Neural crest cell (in vitro differentiated cells): ENCODE results near the gene TMEM120B. TPM values are rescaled to one million over a fixed set of nuclear protein-coding genes. Genes with fewer than 3 reads are reported as not detected.
"Not testable (repeated sequence)": the region's sequence is repeated elsewhere in the genome, so short reads cannot be mapped to it uniquely, and the experiment has no call there.

Experiments
- DNase-seq: peaks from one replicate; pipeline ENCODE4 v3.0.0; 2021; ENCODE audit warnings: low read depth, mixed read lengths, low spot score
- H3K27ac Mint-ChIP-seq: one replicate; pipeline ENCODE4 v1.8.0; 2021; ENCODE audit warnings: mild to moderate bottlenecking, mixed read lengths; ENCODE audit not compliant: unreplicated experiment
- H3K27me3 Mint-ChIP-seq: 2 replicates; pipeline ENCODE4 v1.8.0; 2021; ENCODE audit warnings: low read depth, mild to moderate bottlenecking, mixed read lengths
- H3K36me3 Mint-ChIP-seq: 2 replicates; pipeline ENCODE4 v1.8.0; 2021; ENCODE audit warnings: low read depth, mild to moderate bottlenecking, mixed read lengths
- H3K4me1 Mint-ChIP-seq: 2 replicates; pipeline ENCODE4 v1.8.0; 2021; ENCODE audit warnings: mixed read lengths
- H3K4me3 Mint-ChIP-seq: one replicate; pipeline ENCODE4 v1.8.0; 2021; ENCODE audit warnings: mild to moderate bottlenecking, mixed read lengths
- H3K9me3 Mint-ChIP-seq: 2 replicates; pipeline ENCODE4 v1.8.0; 2021; ENCODE audit warnings: mixed read lengths
- total RNA-seq: library from RNA; stranded (reverse); gene quantifications from 2 replicates; pipeline ENCODE4 v1.2.1, GENCODE V29; 2021
- TF ChIP-seq, protein P1 (sequence below): fragments of 200-600 bp; sonication (generic); conservative IDR thresholded peaks from 2 replicates; pipeline ENCODE4 v1.5.0; 2021; ENCODE audit warnings: antibody characterized with exemption, mild to moderate bottlenecking

Gene TMEM120B
- total RNA-seq, 1 donor from 2014 or later = 14.1 TPM

DNA sequence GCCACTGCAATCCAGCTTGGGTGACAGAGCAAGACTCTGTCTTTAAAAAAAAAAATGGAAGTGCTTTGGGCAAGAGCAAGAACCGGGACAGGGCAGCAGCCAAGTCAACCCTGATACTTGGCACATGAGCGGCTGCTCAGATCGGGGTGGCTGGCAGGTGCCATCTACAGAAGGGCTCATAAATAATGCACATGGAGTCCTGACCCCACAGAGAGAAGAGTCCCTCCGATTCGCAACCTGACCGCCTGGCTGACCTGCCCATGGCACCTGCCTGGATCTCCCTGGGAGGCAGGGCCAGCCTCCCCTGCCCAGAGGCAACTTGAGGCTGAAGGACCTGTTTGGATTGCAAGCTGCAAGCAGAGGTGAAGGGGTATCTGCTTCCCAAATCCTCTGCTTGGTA is 9.6 kb upstream of the TMEM120B start:
- H3K27me3 Mint-ChIP-seq = peaks cover 10% of the 10 kb centered on the region
- no peak overlapping the region for H3K4me3 Mint-ChIP-seq
- H3K9me3 Mint-ChIP-seq = no peaks in the 10 kb centered on the region
- DNase-seq = no peak
- no peak overlapping the region for H3K27ac Mint-ChIP-seq
- TF ChIP-seq, protein P1, sequence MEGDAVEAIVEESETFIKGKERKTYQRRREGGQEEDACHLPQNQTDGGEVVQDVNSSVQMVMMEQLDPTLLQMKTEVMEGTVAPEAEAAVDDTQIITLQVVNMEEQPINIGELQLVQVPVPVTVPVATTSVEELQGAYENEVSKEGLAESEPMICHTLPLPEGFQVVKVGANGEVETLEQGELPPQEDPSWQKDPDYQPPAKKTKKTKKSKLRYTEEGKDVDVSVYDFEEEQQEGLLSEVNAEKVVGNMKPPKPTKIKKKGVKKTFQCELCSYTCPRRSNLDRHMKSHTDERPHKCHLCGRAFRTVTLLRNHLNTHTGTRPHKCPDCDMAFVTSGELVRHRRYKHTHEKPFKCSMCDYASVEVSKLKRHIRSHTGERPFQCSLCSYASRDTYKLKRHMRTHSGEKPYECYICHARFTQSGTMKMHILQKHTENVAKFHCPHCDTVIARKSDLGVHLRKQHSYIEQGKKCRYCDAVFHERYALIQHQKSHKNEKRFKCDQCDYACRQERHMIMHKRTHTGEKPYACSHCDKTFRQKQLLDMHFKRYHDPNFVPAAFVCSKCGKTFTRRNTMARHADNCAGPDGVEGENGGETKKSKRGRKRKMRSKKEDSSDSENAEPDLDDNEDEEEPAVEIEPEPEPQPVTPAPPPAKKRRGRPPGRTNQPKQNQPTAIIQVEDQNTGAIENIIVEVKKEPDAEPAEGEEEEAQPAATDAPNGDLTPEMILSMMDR = no peak
- no peaks in the 10 kb centered on the region for H3K36me3 Mint-ChIP-seq
- no peaks in the 10 kb centered on the region for H3K4me1 Mint-ChIP-seq

DNA sequence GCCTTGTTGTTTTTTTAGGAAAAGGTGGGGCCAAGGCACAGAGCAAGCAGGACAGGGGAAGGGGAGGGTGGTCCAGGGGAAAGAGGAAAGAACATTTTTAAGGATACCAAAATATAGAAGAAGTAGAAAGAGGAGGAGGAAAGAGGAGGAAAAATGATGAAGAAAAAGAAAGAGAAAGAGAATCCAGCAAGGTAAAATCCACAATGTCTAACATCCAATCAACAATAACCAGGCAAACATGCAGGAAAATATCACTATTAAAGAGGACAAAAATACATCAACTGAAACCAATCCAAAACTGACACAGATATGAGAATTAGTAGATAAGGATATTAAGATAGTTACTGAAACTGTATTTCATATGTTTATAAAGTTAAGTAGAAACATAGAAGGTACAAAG is 7.0 kb upstream of the TMEM120B start:
- TF ChIP-seq, protein P1 = no peak
- peak overlapping the region; percentile 1 for H3K4me3 Mint-ChIP-seq
- no peaks in the 10 kb centered on the region for H3K36me3 Mint-ChIP-seq
- no peaks in the 10 kb centered on the region for H3K4me1 Mint-ChIP-seq
- H3K9me3 Mint-ChIP-seq = no peaks in the 10 kb centered on the region
- no peak for DNase-seq
- H3K27me3 Mint-ChIP-seq = peaks cover 10% of the 10 kb centered on the region
- no peak overlapping the region for H3K27ac Mint-ChIP-seq

GRCh38 chr12:121708313-121709063 is 4.1 kb upstream of the TMEM120B start:
- DNase-seq = no peak
- no peak overlapping the region for H3K4me3 Mint-ChIP-seq
- H3K27ac Mint-ChIP-seq = no peak overlapping the region
- TF ChIP-seq, protein P1 = no peak
- no peaks in the 10 kb centered on the region for H3K9me3 Mint-ChIP-seq
- peaks cover 4% of the 10 kb centered on the region for H3K27me3 Mint-ChIP-seq
- H3K36me3 Mint-ChIP-seq = no peaks in the 10 kb centered on the region
- peaks cover 13% of the 10 kb centered on the region for H3K4me1 Mint-ChIP-seq

GRCh38 chr12:121709064-121709424 is 3.5 kb upstream of the TMEM120B start:
- not testable (repeated sequence) for H3K36me3 Mint-ChIP-seq, H3K27me3 Mint-ChIP-seq, H3K9me3 Mint-ChIP-seq, DNase-seq, H3K4me3 Mint-ChIP-seq, H3K27ac Mint-ChIP-seq
- H3K4me1 Mint-ChIP-seq = peaks cover 19% of the 10 kb centered on the region

GRCh38 chr12:121709478-121709961 is 3.0 kb upstream of the TMEM120B start:
- no peak overlapping the region for H3K27ac Mint-ChIP-seq
- H3K27me3 Mint-ChIP-seq = peaks cover 4% of the 10 kb centered on the region
- TF ChIP-seq, protein P1 = peak; percentile 6
- H3K4me1 Mint-ChIP-seq = peaks cover 20% of the 10 kb centered on the region
- H3K9me3 Mint-ChIP-seq = no peaks in the 10 kb centered on the region
- no peaks in the 10 kb centered on the region for H3K36me3 Mint-ChIP-seq
- H3K4me3 Mint-ChIP-seq = peak overlapping the region; percentile 82
- DNase-seq = no peak
